OCI-LY1 (cell line): ENCODE measurements around the gene SPAST.

Experiments used
- H2AFZ ChIP-seq: fragments of 200-600 bp; sonication (generic), shearing (Covaris generic); 2 replicates; pipeline ENCODE4 v1.6.0; 2014; ENCODE audit warnings: antibody characterized with exemption, mild to moderate bottlenecking, low read length
- H3F3A ChIP-seq: fragments of 200-600 bp; sonication (generic), shearing (Covaris generic); 2 replicates; pipeline ENCODE4 v1.6.0; 2014; ENCODE audit warnings: mild to moderate bottlenecking, antibody characterized with exemption, low read length, moderate library complexity; ENCODE audit not compliant: insufficient read depth
- H3K27ac ChIP-seq: fragments of 200-600 bp; sonication (generic); 2 replicates; pipeline ENCODE4 v1.5.1; 2014; ENCODE audit warnings: low read length, mixed run types, mild to moderate bottlenecking, low read depth; ENCODE audit not compliant: poor library complexity, severe bottlenecking
- H3K27me3 ChIP-seq: fragments of 200-600 bp; sonication (generic); 2 replicates; pipeline ENCODE4 v1.6.0; 2014; ENCODE audit warnings: antibody characterized with exemption, mild to moderate bottlenecking, low read length, moderate library complexity; ENCODE audit not compliant: insufficient read depth
- H3K36me3 ChIP-seq: fragments of 200-600 bp; sonication (generic); 2 replicates; pipeline ENCODE4 v1.6.1; 2014; ENCODE audit warnings: mild to moderate bottlenecking, antibody characterized with exemption, low read length, moderate library complexity, mixed read lengths; ENCODE audit not compliant: insufficient read depth
- H3K4me1 ChIP-seq: fragments of 200-600 bp; sonication (generic); 2 replicates; pipeline ENCODE4 v1.5.1; 2014; ENCODE audit warnings: mild to moderate bottlenecking, low read length, moderate library complexity; ENCODE audit not compliant: insufficient read depth, severe bottlenecking
- H3K4me2 ChIP-seq: fragments of 200-600 bp; sonication (generic), shearing (Covaris generic); 2 replicates; pipeline ENCODE4 v1.6.1; 2014; ENCODE audit warnings: low read length
- H3K4me3 ChIP-seq: fragments of 200-600 bp; sonication (generic); 2 replicates; pipeline ENCODE4 v1.5.1; 2014; ENCODE audit warnings: low read length, low read depth, mild to moderate bottlenecking, mixed read lengths; ENCODE audit not compliant: poor library complexity, severe bottlenecking
- H3K79me2 ChIP-seq: fragments of 200-600 bp; shearing (Covaris generic); 2 replicates; pipeline ENCODE4 v1.6.1; 2016; ENCODE audit warnings: mixed run types, low read length, mixed read lengths; ENCODE audit not compliant: insufficient read depth
- H3K9ac ChIP-seq: fragments of 200-600 bp; sonication (generic), shearing (Covaris generic); 2 replicates; pipeline ENCODE4 v1.6.1; 2014; ENCODE audit warnings: mild to moderate bottlenecking, low read length, mixed read lengths
- H3K9me2 ChIP-seq: fragments of 200-600 bp; sonication (generic), shearing (Covaris generic); 2 replicates; pipeline ENCODE4 v1.6.1; 2014; ENCODE audit warnings: low read depth, mild to moderate bottlenecking, low read length, mixed read lengths
- H3K9me3 ChIP-seq: fragments of 200-600 bp; shearing (Covaris generic); 2 replicates; pipeline ENCODE4 v1.6.1; 2014; ENCODE audit warnings: low read length, mixed read lengths
- H4K20me1 ChIP-seq: fragments of 200-600 bp; sonication (generic), shearing (Covaris generic); 2 replicates; pipeline ENCODE4 v1.6.0; 2016; ENCODE audit warnings: mild to moderate bottlenecking, low read length; ENCODE audit not compliant: insufficient read depth
- EZH2 ChIP-seq: fragments of 200-600 bp; sonication (generic), shearing (Covaris generic); IDR thresholded peaks from 2 replicates; pipeline ENCODE4 v1.8.0; 2017; ENCODE audit warnings: borderline replicate concordance, mixed run types, mild to moderate bottlenecking, antibody characterized with exemption, low read length, moderate library complexity, mixed read lengths
- TF ChIP-seq, protein P1 (sequence below): fragments of 200-600 bp; sonication (generic), shearing (Covaris generic); IDR thresholded peaks from 2 replicates; pipeline ENCODE4 v1.5.1; 2017; ENCODE audit warnings: mild to moderate bottlenecking, antibody characterized with exemption, low read length, moderate library complexity, mixed read lengths

SPAST gene

GRCh38 chr2:32182667-32183066 lies 119.3 kb downstream of the SPAST start:
- Histone ChIP-seq H4K20me1 (no peaks in the 10 kb centered on the region), H3K9me2 (no peaks in the 10 kb centered on the region), H3F3A (no peaks in the 10 kb centered on the region), H3K4me2 (no peak overlapping the region), H3K4me1 (no peaks in the 10 kb centered on the region), H3K9ac (no peak overlapping the region), H3K27ac (no peak overlapping the region), H3K4me3 (no peak overlapping the region), H3K79me2 (no peaks in the 10 kb centered on the region), H3K27me3 (no peaks in the 10 kb centered on the region), H2AFZ (no peak overlapping the region), H3K9me3 (no peaks in the 10 kb centered on the region), H3K36me3 (peaks cover 59% of the 10 kb centered on the region)
- no peak for TF ChIP-seq EZH2
- TF ChIP-seq, protein P1, sequence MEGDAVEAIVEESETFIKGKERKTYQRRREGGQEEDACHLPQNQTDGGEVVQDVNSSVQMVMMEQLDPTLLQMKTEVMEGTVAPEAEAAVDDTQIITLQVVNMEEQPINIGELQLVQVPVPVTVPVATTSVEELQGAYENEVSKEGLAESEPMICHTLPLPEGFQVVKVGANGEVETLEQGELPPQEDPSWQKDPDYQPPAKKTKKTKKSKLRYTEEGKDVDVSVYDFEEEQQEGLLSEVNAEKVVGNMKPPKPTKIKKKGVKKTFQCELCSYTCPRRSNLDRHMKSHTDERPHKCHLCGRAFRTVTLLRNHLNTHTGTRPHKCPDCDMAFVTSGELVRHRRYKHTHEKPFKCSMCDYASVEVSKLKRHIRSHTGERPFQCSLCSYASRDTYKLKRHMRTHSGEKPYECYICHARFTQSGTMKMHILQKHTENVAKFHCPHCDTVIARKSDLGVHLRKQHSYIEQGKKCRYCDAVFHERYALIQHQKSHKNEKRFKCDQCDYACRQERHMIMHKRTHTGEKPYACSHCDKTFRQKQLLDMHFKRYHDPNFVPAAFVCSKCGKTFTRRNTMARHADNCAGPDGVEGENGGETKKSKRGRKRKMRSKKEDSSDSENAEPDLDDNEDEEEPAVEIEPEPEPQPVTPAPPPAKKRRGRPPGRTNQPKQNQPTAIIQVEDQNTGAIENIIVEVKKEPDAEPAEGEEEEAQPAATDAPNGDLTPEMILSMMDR, result no peak

DNA sequence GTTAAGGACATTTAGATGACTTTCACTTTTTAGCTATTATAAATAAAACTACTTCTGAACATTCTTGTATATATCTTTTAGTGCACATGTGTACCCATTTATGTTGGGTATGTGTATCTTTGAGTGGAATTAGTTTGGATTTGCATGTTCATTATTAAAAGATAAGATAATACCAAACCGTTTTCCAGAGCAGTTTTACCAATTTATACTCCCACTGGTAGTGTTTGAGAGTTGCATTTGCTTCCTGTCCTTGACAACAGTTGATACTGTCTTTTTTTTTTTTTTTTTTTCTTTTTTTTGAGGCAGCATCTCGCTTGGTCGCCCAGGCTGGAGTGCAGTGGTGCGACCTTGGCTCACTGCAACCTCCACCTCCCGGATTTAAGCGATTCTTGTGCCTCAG lies 125.7 kb downstream of the SPAST start:
- Histone ChIP-seq H3K9me3 (no peaks in the 10 kb centered on the region), H3K9me2 (no peaks in the 10 kb centered on the region), H2AFZ (no peak overlapping the region), H3K9ac (no peak overlapping the region), H3K4me2 (no peak overlapping the region), H3K36me3 (peaks cover 63% of the 10 kb centered on the region), H3K79me2 (no peaks in the 10 kb centered on the region), H4K20me1 (no peaks in the 10 kb centered on the region), H3K27me3 (no peaks in the 10 kb centered on the region), H3K27ac (no peak overlapping the region), H3F3A (no peaks in the 10 kb centered on the region), H3K4me1 (no peaks in the 10 kb centered on the region), H3K4me3 (no peak overlapping the region)
- TF ChIP-seq EZH2, result no peak
- TF ChIP-seq, protein P1, result no peak

- Histone ChIP-seq H3F3A (no peaks in the 10 kb centered on the region), H4K20me1 (no peaks in the 10 kb centered on the region), H3K27me3 (no peaks in the 10 kb centered on the region), H3K36me3 (peaks cover 56% of the 10 kb centered on the region), H2AFZ (no peak overlapping the region), H3K4me1 (no peaks in the 10 kb centered on the region), H3K27ac (no peak overlapping the region), H3K4me3 (no peak overlapping the region), H3K9ac (no peak overlapping the region), H3K4me2 (no peak overlapping the region), H3K9me2 (no peaks in the 10 kb centered on the region), H3K9me3 (no peaks in the 10 kb centered on the region), H3K79me2 (no peaks in the 10 kb centered on the region)
- TF ChIP-seq, protein P1, result no peak
- TF ChIP-seq EZH2, result no peak
These were observed 129.1 kb downstream of the SPAST start for GRCh38 chr2:32192418-32192817.
